ENCODE results near the gene TFEB. TPM values are rescaled to one million over a fixed set of nuclear protein-coding genes. Genes with fewer than 3 reads are reported as not detected.

TFEB gene
- total and polyA plus RNA-seq, 2 donors (not counting 1 experiment from before 2014, with no cell fraction given) = 1.9 to 7.6 TPM

GRCh38 chr6:41727705-41728072, 7.7 kb downstream of the TFEB start:
- Histone ChIP-seq H4K20me1 (ENCODE audit: control insufficient read depth, extremely low read depth, insufficient read depth, low read length) (no peaks in the 10 kb centered on the region), H2AFZ (ENCODE audit: low read length) (no peak overlapping the region), H3K4me3 (replicated peaks in 1 of 4; ENCODE audit: control extremely low read depth in 1 of 4, insufficient read depth in 1 of 4, low read depth in 3 of 4, low read length in 4 of 4) (no peak overlapping the region), H3K79me2 (ENCODE audit: control insufficient read depth, insufficient read depth, low read length) (no peaks in the 10 kb centered on the region), H3K36me3 (ENCODE audit: control insufficient read depth, insufficient read depth, low read length) (no peaks in the 10 kb centered on the region), H3K4me2 (ENCODE audit: extremely low read depth, insufficient read depth, low read length) (no peak overlapping the region), H3K4me1 (ENCODE audit: control insufficient read depth, extremely low read depth, insufficient read depth, low read length) (peaks cover 7% of the 10 kb centered on the region), H3K27ac (ENCODE audit: insufficient read depth, low read length) (no peak overlapping the region), H3K27me3 (ENCODE audit: control insufficient read depth, insufficient read depth, low read length) (no peaks in the 10 kb centered on the region), H3K9ac (ENCODE audit: insufficient read depth, low read length) (no peak overlapping the region), H3K9me3 (ENCODE audit: control insufficient read depth, insufficient read depth, low read depth, low read length) (no peaks in the 10 kb centered on the region)
- DNase-seq (ENCODE audit: low read depth in 2 of 2) = no peak
- TF ChIP-seq, protein P1, sequence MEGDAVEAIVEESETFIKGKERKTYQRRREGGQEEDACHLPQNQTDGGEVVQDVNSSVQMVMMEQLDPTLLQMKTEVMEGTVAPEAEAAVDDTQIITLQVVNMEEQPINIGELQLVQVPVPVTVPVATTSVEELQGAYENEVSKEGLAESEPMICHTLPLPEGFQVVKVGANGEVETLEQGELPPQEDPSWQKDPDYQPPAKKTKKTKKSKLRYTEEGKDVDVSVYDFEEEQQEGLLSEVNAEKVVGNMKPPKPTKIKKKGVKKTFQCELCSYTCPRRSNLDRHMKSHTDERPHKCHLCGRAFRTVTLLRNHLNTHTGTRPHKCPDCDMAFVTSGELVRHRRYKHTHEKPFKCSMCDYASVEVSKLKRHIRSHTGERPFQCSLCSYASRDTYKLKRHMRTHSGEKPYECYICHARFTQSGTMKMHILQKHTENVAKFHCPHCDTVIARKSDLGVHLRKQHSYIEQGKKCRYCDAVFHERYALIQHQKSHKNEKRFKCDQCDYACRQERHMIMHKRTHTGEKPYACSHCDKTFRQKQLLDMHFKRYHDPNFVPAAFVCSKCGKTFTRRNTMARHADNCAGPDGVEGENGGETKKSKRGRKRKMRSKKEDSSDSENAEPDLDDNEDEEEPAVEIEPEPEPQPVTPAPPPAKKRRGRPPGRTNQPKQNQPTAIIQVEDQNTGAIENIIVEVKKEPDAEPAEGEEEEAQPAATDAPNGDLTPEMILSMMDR (conservative IDR thresholded peaks at IDR 0.05 in 1 of 2, IDR thresholded peaks at IDR 0.05 in 1 of 2; ENCODE audit: low read depth in 1 of 2, low read length in 2 of 2) = no peak
- TF ChIP-seq EZH2 (IDR thresholded peaks at IDR 0.05; ENCODE audit: low read length, missing control alignments) = no peak

DNA sequence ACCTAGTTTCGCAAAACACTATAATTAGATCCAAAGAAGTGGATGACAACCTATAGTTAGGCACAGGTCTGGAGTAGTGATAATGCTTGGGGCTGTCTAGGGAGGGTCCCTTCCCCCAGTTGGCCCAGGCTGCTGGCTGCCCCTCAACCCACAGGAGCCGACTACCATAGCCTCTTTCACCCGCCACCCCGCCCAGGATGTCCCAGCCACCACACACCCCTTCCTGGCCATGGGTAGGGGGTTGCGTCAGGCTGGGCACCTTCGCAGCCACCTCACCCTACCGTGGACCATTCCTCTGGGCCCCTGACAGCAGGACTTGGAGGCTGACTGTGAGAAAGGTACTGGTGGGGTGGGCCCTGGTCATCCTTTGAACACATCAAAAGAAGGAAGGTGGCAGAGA, 8.5 kb downstream of the TFEB start:
- no peaks in the 10 kb centered on the region for H3K36me3 ChIP-seq (ENCODE audit: control insufficient read depth, insufficient read depth, low read length)
- peaks cover 7% of the 10 kb centered on the region for H3K4me1 ChIP-seq (ENCODE audit: control insufficient read depth, extremely low read depth, insufficient read depth, low read length)
- H3K9me3 ChIP-seq (ENCODE audit: control insufficient read depth, insufficient read depth, low read depth, low read length) = no peaks in the 10 kb centered on the region
- no peak overlapping the region for H3K27ac ChIP-seq (ENCODE audit: insufficient read depth, low read length)
- H3K4me3 ChIP-seq (replicated peaks in 1 of 4; ENCODE audit: control extremely low read depth in 1 of 4, insufficient read depth in 1 of 4, low read depth in 3 of 4, low read length in 4 of 4) = no peak overlapping the region
- no peaks in the 10 kb centered on the region for H3K27me3 ChIP-seq (ENCODE audit: control insufficient read depth, insufficient read depth, low read length)
- no peak overlapping the region for H3K9ac ChIP-seq (ENCODE audit: insufficient read depth, low read length)
- TF ChIP-seq, protein P1 (conservative IDR thresholded peaks at IDR 0.05 in 1 of 2, IDR thresholded peaks at IDR 0.05 in 1 of 2; ENCODE audit: low read depth in 1 of 2, low read length in 2 of 2) = no peak
- TF ChIP-seq EZH2 (IDR thresholded peaks at IDR 0.05; ENCODE audit: low read length, missing control alignments) = no peak
- H3K79me2 ChIP-seq (ENCODE audit: control insufficient read depth, insufficient read depth, low read length) = no peaks in the 10 kb centered on the region
- no peak overlapping the region for H3K4me2 ChIP-seq (ENCODE audit: extremely low read depth, insufficient read depth, low read length)
- H2AFZ ChIP-seq (ENCODE audit: low read length) = no peak overlapping the region
- H4K20me1 ChIP-seq (ENCODE audit: control insufficient read depth, extremely low read depth, insufficient read depth, low read length) = no peaks in the 10 kb centered on the region
- DNase-seq (ENCODE audit: low read depth in 2 of 2) = no peak

DNA sequence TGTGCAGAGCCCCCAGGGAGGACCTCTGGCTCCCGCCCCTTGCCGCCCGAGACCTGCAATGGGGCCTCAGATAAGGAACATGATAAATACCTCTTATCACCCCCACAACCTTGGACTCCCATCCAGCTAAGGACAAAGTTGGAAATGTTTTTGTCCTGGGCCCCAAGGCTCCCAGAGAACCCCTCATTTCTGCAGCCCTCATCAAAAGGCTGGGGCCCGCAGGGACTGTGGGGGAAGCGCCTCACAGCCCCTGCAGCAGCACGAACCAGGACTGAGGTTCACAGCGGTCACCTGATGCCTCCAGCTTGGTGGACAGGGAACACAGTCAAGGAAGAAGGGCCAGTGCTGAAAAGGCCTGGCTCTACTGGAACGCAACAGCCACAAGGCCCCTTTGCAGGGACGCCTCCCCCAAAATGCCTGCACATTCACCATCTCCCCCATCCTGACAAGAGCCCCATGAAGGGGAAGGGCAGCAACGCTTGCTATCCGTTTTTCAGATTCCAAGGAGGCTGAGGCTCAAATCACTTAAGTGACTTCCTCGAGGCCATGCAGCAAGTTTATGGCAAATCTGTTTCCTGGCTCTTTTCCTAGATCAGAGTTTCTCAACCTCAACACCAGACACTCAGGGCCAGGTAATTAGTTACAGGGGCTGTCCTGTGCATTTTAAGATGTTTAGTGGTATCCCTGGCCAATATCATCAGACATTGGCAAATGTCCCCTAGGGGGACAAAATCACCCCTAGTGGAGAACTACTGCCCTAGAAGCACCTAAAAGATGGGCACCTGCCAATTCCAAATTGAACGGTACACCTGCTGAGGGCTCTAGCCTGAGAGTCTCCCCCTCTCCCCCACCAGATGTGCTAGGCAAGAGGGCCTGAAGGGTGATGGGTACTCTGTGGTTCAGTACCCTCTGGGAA, 10.6 kb downstream of the TFEB start:
- Histone ChIP-seq H3K27ac (ENCODE audit: insufficient read depth, low read length) (no peak overlapping the region), H3K4me3 (replicated peaks in 1 of 4; ENCODE audit: control extremely low read depth in 1 of 4, insufficient read depth in 1 of 4, low read depth in 3 of 4, low read length in 4 of 4) (no peak overlapping the region), H3K4me1 (ENCODE audit: control insufficient read depth, extremely low read depth, insufficient read depth, low read length) (peaks cover 5% of the 10 kb centered on the region), H3K79me2 (ENCODE audit: control insufficient read depth, insufficient read depth, low read length) (no peaks in the 10 kb centered on the region), H3K36me3 (ENCODE audit: control insufficient read depth, insufficient read depth, low read length) (no peaks in the 10 kb centered on the region), H2AFZ (ENCODE audit: low read length) (no peak overlapping the region), H3K9ac (ENCODE audit: insufficient read depth, low read length) (no peak overlapping the region), H3K27me3 (ENCODE audit: control insufficient read depth, insufficient read depth, low read length) (no peaks in the 10 kb centered on the region), H3K9me3 (ENCODE audit: control insufficient read depth, insufficient read depth, low read depth, low read length) (no peaks in the 10 kb centered on the region), H4K20me1 (ENCODE audit: control insufficient read depth, extremely low read depth, insufficient read depth, low read length) (no peaks in the 10 kb centered on the region), H3K4me2 (ENCODE audit: extremely low read depth, insufficient read depth, low read length) (no peak overlapping the region)
- DNase-seq (ENCODE audit: low read depth in 2 of 2) = no peak
- TF ChIP-seq, protein P1 (conservative IDR thresholded peaks at IDR 0.05 in 1 of 2, IDR thresholded peaks at IDR 0.05 in 1 of 2; ENCODE audit: low read depth in 1 of 2, low read length in 2 of 2) = peak in 1 of 2 donors; percentile 3
- TF ChIP-seq EZH2 (IDR thresholded peaks at IDR 0.05; ENCODE audit: low read length, missing control alignments) = no peak
